ENCODE measurements around the gene CFDP1.

The CFDP1 gene

GRCh38 chr16:75377729-75378386, 55.4 kb downstream of the CFDP1 start:
- no peak for TF ChIP-seq CTCF (IDR thresholded peaks at IDR 0.05; ENCODE audit: extremely low read depth, missing control alignments)
- DNase-seq (ENCODE audit: low spot score) = no peak

DNA sequence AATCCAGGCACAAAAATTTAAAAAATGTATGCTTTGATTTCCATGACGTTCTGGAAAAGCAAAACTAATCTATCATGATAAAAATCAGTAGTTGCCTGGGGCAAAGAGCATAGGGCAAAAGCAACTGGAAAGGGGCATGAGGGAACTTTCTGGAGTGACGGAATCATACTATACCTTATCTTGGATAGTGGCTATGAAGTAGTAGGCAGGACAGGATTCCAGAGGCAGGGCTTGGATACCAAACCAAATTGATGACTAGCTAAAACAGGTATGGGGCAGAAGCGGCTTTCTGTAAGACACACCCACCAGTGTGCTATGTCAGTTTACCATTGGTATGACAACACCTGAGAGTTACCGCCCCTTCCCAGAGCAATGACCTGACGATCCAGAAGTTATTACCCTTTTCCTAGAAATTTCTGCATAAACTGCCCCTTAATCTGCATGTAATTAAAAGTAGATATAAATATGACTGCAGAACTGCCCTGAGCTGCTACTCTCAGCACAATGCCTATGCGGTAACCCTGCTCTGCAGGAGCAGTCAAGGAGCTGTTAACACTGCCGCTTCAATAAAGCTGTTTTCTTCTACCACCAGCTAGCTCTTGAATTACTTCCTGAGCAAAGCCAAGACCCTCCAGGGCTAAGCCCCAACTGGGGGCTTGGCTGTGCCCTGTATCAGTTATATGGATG, 56.7 kb downstream of the CFDP1 start:
- no peak for DNase-seq (ENCODE audit: low spot score)
- no peak for TF ChIP-seq CTCF (IDR thresholded peaks at IDR 0.05; ENCODE audit: extremely low read depth, missing control alignments)

- TF ChIP-seq CTCF (IDR thresholded peaks at IDR 0.05; ENCODE audit: extremely low read depth, missing control alignments) = no peak
- no peak for DNase-seq (ENCODE audit: low spot score)
Measured at GRCh38 chr16:75374388-75374787, 58.9 kb downstream of the CFDP1 start.

DNA sequence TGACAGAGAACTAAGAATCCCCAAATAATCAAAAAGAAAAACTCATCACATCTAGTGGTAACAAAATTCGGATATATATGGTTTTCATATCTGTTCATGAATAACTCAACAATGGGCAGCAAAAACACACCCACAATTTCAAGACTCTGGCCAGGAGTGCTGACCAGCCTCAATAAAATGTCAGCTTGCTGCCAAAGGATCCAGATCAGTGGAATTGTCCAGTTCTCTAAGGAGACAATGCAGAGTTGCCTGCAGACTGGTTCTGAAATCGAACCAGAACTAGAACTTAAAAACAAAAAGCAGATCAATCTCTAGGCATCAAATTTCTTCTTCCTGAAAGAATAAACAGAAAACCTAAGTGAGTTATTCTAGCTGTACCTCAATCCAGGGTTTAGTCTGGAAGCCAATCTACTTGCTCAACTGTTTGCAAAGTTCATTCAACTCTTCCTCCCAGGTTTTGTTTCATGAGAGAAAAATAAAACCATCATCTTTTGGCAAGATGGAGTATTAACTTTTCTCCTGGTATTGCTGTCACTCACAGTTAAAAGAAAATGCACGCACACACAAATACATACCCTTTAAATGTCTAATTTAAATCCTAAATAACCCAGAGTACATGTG, 61.0 kb downstream of the CFDP1 start:
- no peak for DNase-seq (ENCODE audit: low spot score)
- no peak for TF ChIP-seq CTCF (IDR thresholded peaks at IDR 0.05; ENCODE audit: extremely low read depth, missing control alignments)

GRCh38 chr16:75371171-75371570, 62.1 kb downstream of the CFDP1 start:
- DNase-seq (ENCODE audit: low spot score) = no peak
- TF ChIP-seq CTCF (IDR thresholded peaks at IDR 0.05; ENCODE audit: extremely low read depth, missing control alignments) = no peak

GRCh38 chr16:75364286-75364791, 69.0 kb downstream of the CFDP1 start:
- TF ChIP-seq CTCF (IDR thresholded peaks at IDR 0.05; ENCODE audit: extremely low read depth, missing control alignments) = no peak
- DNase-seq (ENCODE audit: low spot score) = no peak

DNA sequence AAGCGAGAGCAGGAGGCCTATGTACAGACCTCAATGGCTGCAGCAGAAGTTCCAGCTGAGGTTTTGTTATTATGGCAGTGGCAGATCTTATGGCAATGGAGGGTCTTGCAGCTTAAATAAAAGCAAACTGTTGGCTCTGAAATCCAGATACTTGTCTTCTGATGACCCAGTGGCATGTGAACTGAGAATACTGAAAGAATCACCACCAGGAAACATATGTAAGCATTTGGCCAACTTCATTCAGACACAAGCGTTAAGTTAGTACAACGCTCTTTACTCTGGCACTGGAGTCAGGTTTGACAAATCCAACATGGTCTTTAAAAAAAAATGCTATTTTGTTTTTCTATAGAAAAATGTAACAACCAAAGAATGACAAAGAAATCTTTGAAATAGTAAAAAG, 70.5 kb downstream of the CFDP1 start:
- no peak for TF ChIP-seq CTCF (IDR thresholded peaks at IDR 0.05; ENCODE audit: extremely low read depth, missing control alignments)

More for the DNA sequence above, 70.5 kb downstream of the CFDP1 start:
- no peak for DNase-seq (ENCODE audit: low spot score)
